IPS-15b (cell line): Measurements from ENCODE around the gene TRIM28.

Source experiments
- H3K27me3 ChIP-seq: one replicate; pipeline ENCODE4 v1.6.1; 2013; ENCODE audit warnings: low read length; ENCODE audit not compliant: control insufficient read depth, insufficient read depth
- H3K36me3 ChIP-seq: one replicate; pipeline ENCODE4 v1.6.1; 2013; ENCODE audit warnings: low read length; ENCODE audit not compliant: control insufficient read depth, insufficient read depth
- H3K4me1 ChIP-seq: one replicate; pipeline ENCODE4 v1.6.1; 2013; ENCODE audit warnings: mild to moderate bottlenecking, low read length; ENCODE audit not compliant: control insufficient read depth, insufficient read depth
- H3K4me3 ChIP-seq: one replicate; pipeline ENCODE4 v1.5.1; 2013; ENCODE audit warnings: low read depth, low read length
- H3K9ac ChIP-seq: one replicate; pipeline ENCODE4 v1.6.1; 2013; ENCODE audit warnings: low read depth, mild to moderate bottlenecking, low read length
- H3K9me3 ChIP-seq: one replicate; pipeline ENCODE4 v1.6.1; 2013; ENCODE audit warnings: mild to moderate bottlenecking, low read length; ENCODE audit not compliant: control insufficient read depth, insufficient read depth

Gene TRIM28

DNA sequence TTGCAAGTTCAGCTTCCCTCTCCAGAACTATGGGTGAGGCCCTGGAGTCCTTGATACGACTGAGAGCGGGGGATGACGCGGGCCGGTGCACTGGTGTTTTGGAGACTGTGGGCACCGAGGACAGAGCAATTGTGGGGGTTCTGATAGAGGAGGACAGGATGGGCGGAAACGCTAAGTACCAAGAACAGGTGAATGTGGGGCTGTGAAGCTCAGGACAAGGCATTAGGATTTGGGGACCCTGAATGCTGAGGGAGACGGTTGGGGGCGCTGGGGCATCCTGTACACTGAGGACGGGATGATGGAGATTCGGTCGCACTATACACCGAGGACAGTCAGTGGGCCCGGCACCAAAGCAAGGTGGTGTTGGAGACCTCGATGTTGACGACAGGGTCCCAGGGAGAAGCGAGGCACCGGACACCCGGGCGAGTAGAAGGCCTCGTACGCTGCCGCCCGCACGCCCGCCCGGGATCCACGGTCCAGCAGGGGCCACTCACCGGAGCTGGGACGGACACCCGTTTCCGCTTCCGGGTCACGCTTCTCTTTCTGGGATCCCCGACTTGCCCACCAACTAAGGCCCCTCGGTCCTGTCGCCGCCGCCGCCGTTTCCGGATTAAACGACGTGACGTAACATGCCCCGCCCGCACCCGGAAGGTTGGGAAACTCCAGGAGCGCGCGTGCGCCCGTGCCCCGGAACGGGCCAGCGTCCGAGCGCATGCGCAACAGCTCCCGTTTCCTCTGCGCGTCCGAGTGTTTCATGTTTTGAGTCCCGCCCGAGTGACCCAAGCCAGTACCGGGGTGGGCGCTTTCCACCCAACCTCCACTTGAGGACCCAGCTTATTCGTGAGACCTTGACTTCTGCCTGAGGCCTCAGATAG, 10.9 kb downstream of the TRIM28 start, which contains the start of gene CHMP2A:
TSS of gene CHMP2A (minus strand) at position 612 of the 875 bp plus-strand sequence. CDS start 893 bp downstream, outside the sequence.
- peaks cover 38% of the 10 kb centered on the region for H3K36me3 ChIP-seq
- peaks cover 4% of the 10 kb centered on the region for H3K4me1 ChIP-seq
- peak within 1 kb of the TSS; percentile 97 for H3K4me3 ChIP-seq
- peak within 1 kb of the TSS; percentile 97 for H3K9ac ChIP-seq
- H3K9me3 ChIP-seq, result no peaks in the 10 kb centered on the region
- H3K27me3 ChIP-seq, result no peaks in the 10 kb centered on the region

DNA sequence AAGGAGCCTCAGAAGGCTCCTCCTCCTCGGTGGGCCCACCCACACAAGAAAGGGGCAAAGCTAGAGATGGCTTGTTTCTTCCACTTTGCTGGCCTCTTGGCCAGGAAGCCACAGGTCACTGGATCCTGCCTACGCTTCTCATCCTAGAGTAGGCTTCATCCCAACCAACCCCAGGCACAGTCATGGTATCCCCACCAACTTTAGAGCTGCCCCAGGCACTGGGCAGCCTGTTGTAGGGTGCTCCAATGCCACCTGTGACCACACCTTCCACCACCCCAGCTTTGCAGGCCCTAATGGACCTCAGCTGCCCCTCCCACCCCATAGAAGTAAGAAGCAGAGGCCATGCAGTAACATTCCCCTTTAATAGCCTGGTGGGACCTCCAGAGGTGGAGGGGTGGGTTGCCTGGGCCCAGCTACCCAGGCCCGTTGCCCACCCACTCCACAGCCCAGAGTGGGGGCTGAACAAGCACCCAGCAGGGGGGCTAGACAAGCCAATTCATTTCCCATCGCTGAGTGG, 11.6 kb downstream of the TRIM28 start:
- Histone ChIP-seq H3K9ac (peak overlapping the region; percentile 77), H3K4me3 (peak overlapping the region; percentile 51), H3K27me3 (peaks cover 2% of the 10 kb centered on the region), H3K4me1 (peaks cover 8% of the 10 kb centered on the region), H3K9me3 (no peaks in the 10 kb centered on the region), H3K36me3 (peaks cover 31% of the 10 kb centered on the region)

DNA sequence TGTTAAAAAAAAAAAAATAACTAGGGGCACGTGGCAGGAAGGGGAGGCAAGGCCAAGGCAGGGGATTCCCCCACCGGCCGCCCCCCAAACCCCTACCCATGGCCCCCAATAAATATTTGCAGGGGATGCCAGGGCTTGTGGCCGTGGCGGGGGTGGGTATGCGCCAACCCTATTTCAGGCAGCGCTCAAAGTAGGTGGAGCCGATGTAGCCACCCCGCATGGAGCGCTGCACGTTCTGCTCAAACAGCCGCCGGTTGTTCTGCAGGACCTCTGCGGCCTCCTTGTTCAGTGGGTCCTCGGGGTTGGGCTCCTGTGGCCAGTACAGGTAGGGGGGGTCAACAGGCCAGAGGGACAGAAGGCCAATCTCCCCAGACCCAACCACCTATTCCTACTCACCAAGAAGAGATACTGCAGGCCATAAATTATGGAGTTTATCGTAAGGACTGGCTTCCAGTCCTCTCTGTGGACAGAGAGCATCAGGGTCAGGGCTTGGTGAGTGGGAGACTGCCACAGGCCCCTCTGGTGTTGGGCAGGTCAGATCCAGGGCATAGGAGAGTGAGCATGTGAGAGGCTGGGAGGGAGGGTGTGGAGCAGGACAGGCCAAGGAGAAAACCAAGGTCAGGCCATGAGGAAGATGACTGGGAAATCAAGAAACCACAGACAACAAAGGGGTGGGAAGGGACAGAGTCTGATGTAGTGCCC, 12.2 kb downstream of the TRIM28 start:
- no peak overlapping the region for H3K4me3 ChIP-seq
- peaks cover 8% of the 10 kb centered on the region for H3K4me1 ChIP-seq
- H3K36me3 ChIP-seq, result peaks cover 24% of the 10 kb centered on the region
- peaks cover 9% of the 10 kb centered on the region for H3K27me3 ChIP-seq
- no peaks in the 10 kb centered on the region for H3K9me3 ChIP-seq
- H3K9ac ChIP-seq, result no peak overlapping the region

DNA sequence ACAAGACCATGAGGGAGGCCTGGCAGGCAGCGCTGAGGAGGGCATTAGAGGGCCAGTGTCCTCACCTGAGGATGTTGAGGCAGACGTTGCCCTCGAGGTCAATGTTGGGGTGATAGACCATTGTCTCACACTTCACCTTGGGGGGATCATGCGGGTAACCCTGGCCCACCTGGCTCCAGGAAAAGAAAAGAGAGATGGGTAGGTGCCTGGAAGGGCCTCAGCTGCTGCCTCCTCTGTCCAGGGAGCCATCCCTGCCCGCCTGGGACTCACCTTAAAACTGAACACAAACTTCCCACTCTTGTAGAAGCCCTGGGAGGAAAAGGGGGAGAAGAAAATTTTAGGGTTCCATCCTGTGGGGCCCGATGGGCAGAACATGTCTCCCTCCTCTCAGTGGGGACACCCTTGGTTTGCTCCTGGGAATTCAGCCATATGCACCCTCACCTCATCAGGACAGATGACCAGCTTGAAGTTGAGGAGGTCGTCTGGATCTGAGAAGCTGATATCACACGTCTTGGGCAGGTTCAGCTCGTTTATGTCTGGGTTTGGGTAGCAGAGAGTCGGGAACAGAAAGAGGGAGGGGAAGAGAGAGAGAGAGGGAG, 12.9 kb downstream of the TRIM28 start:
- H3K4me3 ChIP-seq, result peak overlapping the region; percentile 91
- H3K9ac ChIP-seq, result peak overlapping the region; percentile 47
- no peaks in the 10 kb centered on the region for H3K9me3 ChIP-seq
- peaks cover 15% of the 10 kb centered on the region for H3K27me3 ChIP-seq
- H3K4me1 ChIP-seq, result peaks cover 8% of the 10 kb centered on the region
- peaks cover 18% of the 10 kb centered on the region for H3K36me3 ChIP-seq

DNA sequence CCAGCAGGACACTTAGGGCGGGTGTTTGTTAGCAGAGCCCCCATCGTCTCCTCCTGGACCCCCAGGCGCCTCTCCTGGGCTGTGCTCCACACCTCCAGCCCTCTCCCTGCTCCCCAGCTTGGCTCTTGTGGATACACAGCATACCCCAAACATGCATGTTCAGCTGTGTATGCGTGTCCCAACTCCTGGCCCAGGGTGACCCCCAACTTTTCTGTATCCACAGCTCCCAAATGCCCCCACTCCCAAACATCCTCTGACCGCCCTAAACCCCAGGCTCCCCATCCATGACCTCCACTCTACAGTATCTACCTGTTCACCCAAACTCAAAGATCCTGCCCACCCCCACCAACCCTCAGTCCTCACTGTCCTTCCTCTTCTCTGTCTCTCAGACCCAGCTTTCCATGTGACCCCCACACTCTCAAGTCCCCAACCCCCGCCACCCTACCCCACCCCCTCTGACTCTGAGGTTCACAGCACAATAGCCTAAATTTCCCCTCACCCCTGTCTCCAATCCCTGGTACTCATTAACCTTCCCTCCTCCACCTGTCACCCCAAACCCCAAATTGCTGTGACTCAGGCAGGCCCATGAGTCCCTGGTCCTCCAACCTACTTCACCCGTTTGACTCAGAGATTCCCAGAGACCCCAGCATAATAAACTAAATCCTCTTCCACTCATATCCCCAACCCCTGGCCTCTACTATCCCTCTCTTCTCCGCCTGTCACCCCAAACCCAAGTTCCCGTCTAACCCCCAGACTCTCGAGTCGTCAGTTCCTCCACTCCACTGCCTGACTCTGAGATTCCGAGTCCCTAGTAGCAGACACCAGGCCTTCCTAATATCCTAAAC, 13.6 kb downstream of the TRIM28 start:
- peaks cover 22% of the 10 kb centered on the region for H3K27me3 ChIP-seq
- peaks cover 8% of the 10 kb centered on the region for H3K4me1 ChIP-seq
- no peaks in the 10 kb centered on the region for H3K9me3 ChIP-seq
- H3K9ac ChIP-seq, result peak overlapping the region; percentile 85
- peak overlapping the region; percentile 91 for H3K4me3 ChIP-seq
- H3K36me3 ChIP-seq, result peaks cover 12% of the 10 kb centered on the region

DNA sequence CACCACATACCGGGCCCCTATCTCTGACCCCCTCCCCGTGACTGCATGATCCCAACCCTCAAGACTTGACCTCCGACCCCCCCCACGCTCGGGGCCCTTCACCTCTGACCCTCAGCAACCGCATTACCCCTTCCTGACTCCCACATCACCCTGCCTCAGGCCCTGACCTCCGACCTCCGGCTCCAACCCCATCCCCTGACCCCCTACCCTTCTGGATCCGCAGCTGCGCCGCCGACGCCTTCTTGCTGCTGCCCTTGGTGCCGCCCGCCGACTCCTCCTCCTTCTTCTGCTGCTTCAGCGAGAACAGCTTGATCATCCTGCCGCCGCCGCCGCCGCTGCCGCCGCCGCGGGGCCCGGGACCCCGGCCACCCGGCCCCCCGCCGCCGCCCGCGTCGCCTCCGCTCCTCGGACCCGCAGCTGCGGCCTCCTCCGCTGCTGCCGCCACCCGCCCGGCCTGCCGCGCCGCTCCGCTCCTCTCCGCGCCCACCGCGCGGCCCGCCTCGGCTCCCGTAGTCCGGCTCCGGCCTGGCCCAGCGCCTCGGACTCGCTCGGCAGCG, 14.3 kb downstream of the TRIM28 start, which contains the start of gene UBE2M:
TSS of gene UBE2M (minus strand) at position 546 of the 557 bp plus-strand sequence. CDS start at position 316, 230 bp downstream.
- peaks cover 8% of the 10 kb centered on the region for H3K4me1 ChIP-seq

DNA sequence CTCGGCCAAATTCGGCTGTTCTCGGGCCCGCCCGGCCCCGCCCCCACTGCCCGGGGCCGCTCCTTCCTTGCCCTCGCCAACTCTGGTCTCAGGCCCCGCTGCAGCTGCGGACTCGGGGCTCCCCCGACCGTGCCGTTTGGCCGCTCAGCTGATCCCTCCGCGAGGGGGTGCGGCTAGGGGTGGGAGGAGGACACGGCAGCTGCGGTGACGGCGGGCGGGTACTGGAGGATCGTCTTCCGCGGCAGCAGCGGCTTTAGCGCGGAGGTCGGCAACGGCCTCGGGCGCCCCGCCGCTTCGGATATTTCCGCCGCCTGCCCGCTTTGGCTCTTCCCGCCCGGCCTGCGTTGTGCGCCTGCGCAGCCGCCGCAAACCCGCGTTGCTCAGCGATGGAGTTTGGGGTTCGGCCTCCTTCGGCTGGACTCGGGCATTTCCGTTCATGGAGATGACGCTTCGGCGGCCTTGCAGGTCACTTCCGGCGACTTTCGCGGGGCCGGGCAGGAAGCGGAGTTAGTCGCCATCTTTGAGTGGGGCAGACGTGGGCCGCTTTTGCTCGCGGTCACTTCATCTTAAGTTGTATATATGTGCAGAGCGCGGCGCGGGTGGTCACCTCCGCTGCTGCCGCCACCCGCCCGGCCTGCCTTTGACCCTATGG, 14.9 kb downstream of the TRIM28 start:
- Histone ChIP-seq H3K9ac (peak overlapping the region; percentile 96), H3K27me3 (peaks cover 31% of the 10 kb centered on the region), H3K9me3 (no peaks in the 10 kb centered on the region), H3K36me3 (peaks cover 12% of the 10 kb centered on the region), H3K4me3 (peak overlapping the region; percentile 99), H3K4me1 (peaks cover 9% of the 10 kb centered on the region)

More for the DNA sequence above, 14.3 kb downstream of the TRIM28 start, which contains the start of gene UBE2M:
- peaks cover 25% of the 10 kb centered on the region for H3K27me3 ChIP-seq
- peaks cover 12% of the 10 kb centered on the region for H3K36me3 ChIP-seq
- peak within 1 kb of the TSS; percentile 99 for H3K4me3 ChIP-seq
- no peaks in the 10 kb centered on the region for H3K9me3 ChIP-seq
- peak within 1 kb of the TSS; percentile 96 for H3K9ac ChIP-seq

DNA sequence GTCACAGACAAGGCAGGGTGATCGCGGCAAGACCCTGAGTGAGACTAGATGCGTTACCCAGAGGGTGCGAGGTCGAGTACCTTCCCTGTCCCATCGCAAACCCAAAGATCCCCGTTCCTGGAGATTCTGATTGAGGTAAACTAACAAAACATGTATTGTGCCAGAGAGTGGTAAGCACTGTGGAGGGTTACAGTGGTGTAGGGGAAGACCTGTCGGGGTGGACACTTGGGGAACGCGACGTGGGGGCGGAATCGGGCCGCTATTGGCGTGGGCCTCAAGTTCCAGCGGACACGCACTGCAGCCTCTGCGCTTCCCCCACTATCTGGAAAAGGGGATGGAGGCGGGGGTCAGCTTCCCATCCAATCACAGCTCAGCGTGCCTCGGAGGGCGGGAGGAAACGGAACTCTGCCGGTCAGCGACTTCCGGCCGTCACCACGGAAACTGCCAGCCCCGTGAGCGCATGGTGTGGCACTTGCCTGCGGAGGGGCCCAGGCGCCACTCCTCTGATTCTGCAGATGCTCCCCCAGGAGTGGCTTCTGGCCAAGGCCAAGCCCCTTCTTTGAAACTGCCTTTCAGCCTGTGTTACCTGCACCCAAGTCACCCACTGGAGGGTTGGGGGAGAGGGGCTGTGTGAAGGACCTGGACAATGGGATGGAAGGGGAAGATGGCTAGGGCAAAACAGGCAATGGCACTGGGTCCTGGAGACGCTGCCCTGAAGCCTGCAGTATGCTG, 15.6 kb downstream of the TRIM28 start:
- peak overlapping the region; percentile 99 for H3K4me3 ChIP-seq
- H3K9me3 ChIP-seq, result no peaks in the 10 kb centered on the region
- peaks cover 9% of the 10 kb centered on the region for H3K4me1 ChIP-seq
- peaks cover 12% of the 10 kb centered on the region for H3K36me3 ChIP-seq
- H3K9ac ChIP-seq, result peak overlapping the region; percentile 91
- peaks cover 37% of the 10 kb centered on the region for H3K27me3 ChIP-seq

DNA sequence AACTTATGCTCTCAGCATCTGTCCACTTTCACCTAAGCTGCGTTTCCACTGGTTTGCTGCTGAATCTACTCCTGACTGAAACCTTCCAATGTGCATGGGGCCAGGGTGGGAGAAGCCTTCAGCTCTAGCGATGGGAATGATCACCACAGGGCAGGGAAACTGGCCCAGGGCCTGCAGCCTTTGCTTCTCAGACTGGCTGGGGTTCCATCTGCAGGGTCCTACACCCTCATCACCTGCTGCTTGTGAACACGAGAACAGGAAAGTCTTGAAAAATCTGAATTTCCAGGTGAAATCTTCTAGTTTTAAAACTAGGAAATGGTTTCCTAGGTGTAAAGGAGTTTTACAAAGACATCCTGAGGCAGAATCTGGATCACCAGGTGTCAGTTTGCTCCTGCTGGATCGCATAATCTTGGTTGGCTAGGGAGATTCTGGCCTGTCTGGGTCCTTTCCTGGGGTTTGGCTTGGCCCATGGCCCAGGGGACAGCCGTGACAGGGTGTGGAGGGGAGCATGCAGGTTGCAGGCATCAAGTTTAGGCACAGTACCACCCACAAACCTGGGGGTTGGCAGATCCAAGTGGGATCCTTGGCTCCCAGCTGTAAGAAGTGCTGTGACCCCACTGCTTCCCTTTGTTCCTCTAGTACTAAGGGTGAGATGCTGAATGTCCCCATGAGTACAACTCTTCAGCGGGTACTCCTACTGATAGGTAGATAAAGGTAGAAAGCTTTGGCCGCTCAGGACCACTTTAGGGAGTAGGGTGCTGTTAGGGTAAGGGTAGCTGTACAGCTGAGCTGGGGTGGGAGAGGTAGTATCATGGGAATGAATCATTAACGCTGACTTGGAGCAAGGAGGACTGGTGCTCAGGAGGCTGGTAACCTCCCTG, 16.4 kb downstream of the TRIM28 start:
- H3K9me3 ChIP-seq, result no peaks in the 10 kb centered on the region
- H3K4me3 ChIP-seq, result peak overlapping the region; percentile 99
- peaks cover 37% of the 10 kb centered on the region for H3K27me3 ChIP-seq
- H3K36me3 ChIP-seq, result peaks cover 12% of the 10 kb centered on the region
- H3K4me1 ChIP-seq, result peaks cover 9% of the 10 kb centered on the region
- H3K9ac ChIP-seq, result peak overlapping the region; percentile 49
